HG03064 (cell line): ENCODE results near the gene WNK2.

ENCODE experiments used
- ATAC-seq: cut with Tn5 transposase; IDR thresholded peaks from one replicate; pipeline ENCODE4 v1.9.1; 2021; ENCODE audit warnings: low read depth; ENCODE audit not compliant: unreplicated experiment

WNK2 gene

GRCh38 chr9:93211654-93212001, 27.7 kb downstream of the WNK2 start:
- no peak for ATAC-seq

- no peak for ATAC-seq
Observed at GRCh38 chr9:93212409-93212808, 28.5 kb downstream of the WNK2 start.

- no peak for ATAC-seq
Observed at GRCh38 chr9:93216073-93216365, 32.1 kb downstream of the WNK2 start.

- ATAC-seq, result no peak
Observed at GRCh38 chr9:93217706-93218105, 33.8 kb downstream of the WNK2 start.

GRCh38 chr9:93218161-93218560, 34.2 kb downstream of the WNK2 start:
- ATAC-seq, result no peak

GRCh38 chr9:93218671-93219420, 34.9 kb downstream of the WNK2 start:
- no peak for ATAC-seq

GRCh38 chr9:93219692-93220091, 35.8 kb downstream of the WNK2 start:
- no peak for ATAC-seq

- no peak for ATAC-seq
Observed at GRCh38 chr9:93220627-93221026, 36.7 kb downstream of the WNK2 start.

GRCh38 chr9:93221044-93221443, 37.1 kb downstream of the WNK2 start:
- no peak for ATAC-seq

- no peak for ATAC-seq
Observed at GRCh38 chr9:93222890-93223259, 38.9 kb downstream of the WNK2 start.

- no peak for ATAC-seq
Observed at GRCh38 chr9:93223260-93224180, 39.6 kb downstream of the WNK2 start.

GRCh38 chr9:93224591-93224990, 40.7 kb downstream of the WNK2 start:
- no peak for ATAC-seq

GRCh38 chr9:93225417-93225816, 41.5 kb downstream of the WNK2 start:
- no peak for ATAC-seq

- ATAC-seq, result no peak
Observed at GRCh38 chr9:93225892-93226291, 42.0 kb downstream of the WNK2 start.

- no peak for ATAC-seq
Observed at GRCh38 chr9:93226819-93227218, 42.9 kb downstream of the WNK2 start.

- ATAC-seq, result no peak
Observed at GRCh38 chr9:93228030-93228429, 44.1 kb downstream of the WNK2 start.

- no peak for ATAC-seq
Observed at GRCh38 chr9:93228453-93228852, 44.5 kb downstream of the WNK2 start.

- ATAC-seq, result no peak
Observed at GRCh38 chr9:93229636-93230035, 45.7 kb downstream of the WNK2 start.

GRCh38 chr9:93230185-93230584, 46.2 kb downstream of the WNK2 start:
- no peak for ATAC-seq

- no peak for ATAC-seq
Observed at GRCh38 chr9:93230601-93231000, 46.7 kb downstream of the WNK2 start.

GRCh38 chr9:93231121-93231694, 47.3 kb downstream of the WNK2 start:
- ATAC-seq, result no peak

GRCh38 chr9:93231716-93232115, 47.8 kb downstream of the WNK2 start:
- no peak for ATAC-seq
